A549 treated with AZD9567 at 1 μM for 4 hours (cell line): ENCODE results near the gene UBE2N. TPM values are rescaled to one million over a fixed set of nuclear protein-coding genes. Genes with fewer than 3 reads are reported as not detected.

Source experiments
- total RNA-seq: library from RNA; stranded (reverse); fragments of 200-300 nt; extraction: Qiagen RNA extraction; gene quantifications from 5 replicates; pipeline ENCODE4 v1.2.3, GENCODE V29; 2022; ENCODE audit not compliant: insufficient read depth

UBE2N gene, protein sequence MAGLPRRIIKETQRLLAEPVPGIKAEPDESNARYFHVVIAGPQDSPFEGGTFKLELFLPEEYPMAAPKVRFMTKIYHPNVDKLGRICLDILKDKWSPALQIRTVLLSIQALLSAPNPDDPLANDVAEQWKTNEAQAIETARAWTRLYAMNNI
- 153 to 163 TPM (median 161 TPM) in 5 replicates for total RNA-seq

DNA sequence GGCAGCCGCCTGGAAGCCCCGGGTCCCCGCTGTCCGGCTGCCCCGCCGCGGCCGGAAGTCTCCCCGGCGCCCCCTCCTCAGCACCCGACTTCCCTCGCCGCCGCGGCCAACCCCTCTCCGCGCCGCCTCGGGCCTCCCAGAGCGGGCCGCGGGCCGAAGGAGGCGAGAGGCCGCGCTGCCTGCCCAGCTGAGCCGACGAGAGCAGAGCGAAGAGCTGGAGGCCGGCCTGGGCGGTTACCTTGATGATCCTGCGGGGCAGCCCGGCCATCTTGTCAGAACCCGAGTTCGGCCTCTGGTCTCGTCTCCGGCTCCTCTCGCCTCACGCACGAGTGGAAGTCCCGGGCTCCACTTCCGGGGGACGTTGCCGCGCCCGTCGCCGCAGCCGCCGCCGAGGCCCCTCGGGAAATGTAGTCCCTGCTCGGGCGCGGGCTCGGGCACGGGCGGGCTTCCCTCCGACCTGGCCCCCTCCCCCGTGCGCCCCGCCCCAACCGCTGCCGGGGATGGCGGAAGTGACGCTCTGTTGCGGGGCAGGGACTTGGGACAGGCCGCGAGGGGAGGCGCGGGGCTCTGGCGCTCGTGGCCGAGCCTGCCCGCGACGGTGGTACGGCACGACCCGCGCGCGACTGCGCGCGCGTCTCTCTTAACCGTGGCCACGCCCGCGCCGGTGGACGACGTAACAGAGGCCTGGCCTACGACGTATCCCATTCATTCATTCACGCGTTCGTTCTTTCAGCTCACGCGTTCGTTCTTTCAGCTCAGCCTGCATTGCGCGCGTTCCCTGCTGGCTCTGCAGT, at the start of gene UBE2N:
Gene UBE2N (minus strand): TSS at position 331 of the 794 bp plus-strand sequence. CDS start 63 bp downstream, at position 268.

DNA sequence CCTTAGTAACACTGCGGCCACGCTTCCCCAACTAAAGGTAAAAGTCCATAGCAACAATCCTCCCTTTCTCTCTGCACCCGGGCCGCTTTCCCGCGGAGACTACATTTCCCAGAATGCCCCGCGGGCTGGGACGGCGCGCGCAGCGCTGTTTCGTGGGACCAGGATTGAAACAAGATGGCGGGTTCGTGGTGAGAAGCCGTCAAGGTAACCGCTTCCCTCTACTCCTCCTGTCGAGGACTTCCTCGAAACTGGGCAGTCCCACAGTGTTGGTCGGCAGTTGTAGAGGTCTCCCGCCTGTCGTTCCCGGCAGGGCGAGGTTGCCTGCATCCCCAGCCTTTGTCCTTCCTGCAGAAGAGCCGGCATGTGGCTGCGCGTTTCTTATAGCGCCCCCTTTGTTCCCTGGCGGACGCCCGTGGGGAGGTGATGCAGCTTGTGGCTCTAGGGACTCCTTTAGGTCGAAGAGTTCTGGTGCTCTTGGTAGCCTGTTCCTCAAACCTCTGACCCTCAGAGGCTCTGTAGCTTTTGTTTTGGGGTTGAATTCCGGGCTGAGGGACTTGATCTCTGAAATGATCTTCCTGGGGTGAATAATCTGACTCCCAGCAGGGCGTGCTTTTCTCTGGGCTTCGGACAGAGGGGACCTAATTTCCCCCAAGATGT, 25.7 kb upstream of the UBE2N start, which contains the start of gene MRPL42:
Gene MRPL42 (plus strand): TSS at position 164 of the 657 bp plus-strand sequence. CDS start 1,772 bp downstream, outside the sequence.

DNA sequence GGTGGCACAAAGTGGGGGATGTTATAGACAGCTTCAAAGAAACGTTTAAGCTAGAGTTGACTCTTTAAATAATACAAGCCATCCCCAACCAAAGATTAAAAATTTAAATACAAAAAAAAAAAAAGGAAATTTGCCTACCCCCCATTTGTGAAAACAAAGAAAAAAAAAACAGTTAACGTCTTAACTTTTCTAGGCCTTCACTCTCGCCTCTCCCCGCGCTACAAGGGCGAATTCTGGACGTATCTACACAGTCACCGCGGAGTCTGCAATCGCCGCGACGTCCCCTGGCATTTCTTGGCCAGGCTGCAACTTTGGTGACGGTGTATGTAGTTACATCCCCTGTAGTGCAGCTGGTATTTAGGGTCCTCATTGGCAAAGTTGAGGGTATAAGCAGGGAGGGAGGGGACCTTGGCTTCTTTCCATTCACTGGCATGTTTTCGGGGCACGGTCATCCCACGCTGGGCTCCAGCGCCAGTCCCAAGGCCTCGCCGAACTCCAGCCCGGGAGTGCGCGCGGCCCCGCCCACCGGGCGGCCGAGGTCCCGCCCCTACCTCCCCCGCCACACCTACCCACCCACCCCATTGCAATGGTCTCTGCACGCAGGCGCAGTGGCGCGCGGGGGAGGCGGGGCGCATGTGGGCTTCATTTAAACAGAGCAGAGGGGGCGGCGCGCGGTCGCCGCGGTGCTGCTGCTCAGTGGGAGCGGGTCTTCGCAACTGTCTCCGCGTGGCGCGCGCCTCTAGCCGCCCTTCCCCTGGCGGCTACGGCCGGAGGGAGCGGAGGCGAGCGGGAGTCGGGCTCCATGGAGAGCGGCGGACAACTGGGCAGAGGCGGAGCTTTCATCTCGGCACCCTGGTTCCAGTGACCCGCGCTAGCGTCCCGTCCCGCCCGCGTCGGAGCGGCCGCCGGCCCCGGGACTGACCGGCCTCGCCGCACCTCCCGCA, 64.2 kb downstream of the UBE2N start, which contains the start of gene NUDT4:
Gene NUDT4 (plus strand): TSS at position 674 of the 944 bp plus-strand sequence. CDS start 398 bp downstream, outside the sequence.

Other genes with a start within 250 kb of the UBE2N start
- gene NUDT4, start 64.0 kb downstream of the UBE2N start, total RNA-seq, result 26.8 to 33.8 TPM (median 32.2 TPM) in 5 replicates
- gene MRPL42, start 25.6 kb upstream of the UBE2N start, total RNA-seq, result 46.9 to 55.8 TPM (median 53.3 TPM) in 5 replicates
- 11.9 to 18.8 TPM (median 17.6 TPM) in 5 replicates for gene SOCS2, start 130.7 kb upstream of the UBE2N start, total RNA-seq
- gene CRADD, start 235.4 kb upstream of the UBE2N start, total RNA-seq, result 8.9 to 16.2 TPM (median 9.8 TPM) in 5 replicates